Gastroesophageal sphincter (tissue), 3 donors: ENCODE results near the gene FOXO1.

ENCODE experiments used
- EP300 ChIP-seq: sonication (generic); formaldehyde crosslinking; IDR thresholded peaks from one replicate; pipeline ENCODE4 v1.6.1; 2017; ENCODE audit warnings: antibody characterized with exemption, mild to moderate bottlenecking
- POLR2A ChIP-seq, 2 donors: fragments of 450-650 bp; IDR thresholded peaks; one replicate each; pipeline ENCODE4 v1.6.1; 2017; ENCODE audit warnings: antibody characterized with exemption in 2 of 2, mild to moderate bottlenecking in 2 of 2, moderate library complexity in 1 of 2
- POLR2AphosphoS5 ChIP-seq: sonication (generic); formaldehyde crosslinking; IDR thresholded peaks from one replicate; pipeline ENCODE4 v1.6.1; 2017; ENCODE audit warnings: antibody characterized with exemption
- TF ChIP-seq, protein P1 (sequence below), 4 experiments: fragments of 200-600 bp in 2 of 4; fragments of 450-650 bp in 2 of 4; sonication (generic) in 1 of 4; IDR thresholded peaks; one replicate each; pipeline ENCODE4 v1.5.1; 2017 to 2019; ENCODE audit warnings: antibody characterized with exemption in 4 of 4, mild to moderate bottlenecking in 2 of 4, moderate library complexity in 2 of 4

DNA sequence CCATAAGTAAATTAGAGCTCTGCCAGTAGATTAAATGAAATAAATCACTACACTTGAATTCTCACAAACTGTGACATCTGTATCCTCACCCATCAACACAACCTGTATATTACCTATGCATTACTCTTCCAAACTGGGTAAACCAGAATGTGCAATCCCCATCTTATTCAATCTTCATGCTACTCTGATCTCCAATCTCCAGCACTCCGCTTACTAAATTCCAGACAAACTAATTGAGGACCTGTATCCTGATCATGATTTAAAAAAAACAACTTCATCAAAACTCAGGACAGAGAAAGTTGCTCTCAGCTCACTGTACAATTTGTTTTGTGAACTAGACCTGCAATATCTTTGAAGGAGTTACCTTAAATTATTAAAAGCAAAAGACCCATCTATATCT is 74.4 kb downstream of the FOXO1 start:
- TF ChIP-seq POLR2A (IDR thresholded peaks at IDR 0.05) = no peak
- TF ChIP-seq, protein P1, sequence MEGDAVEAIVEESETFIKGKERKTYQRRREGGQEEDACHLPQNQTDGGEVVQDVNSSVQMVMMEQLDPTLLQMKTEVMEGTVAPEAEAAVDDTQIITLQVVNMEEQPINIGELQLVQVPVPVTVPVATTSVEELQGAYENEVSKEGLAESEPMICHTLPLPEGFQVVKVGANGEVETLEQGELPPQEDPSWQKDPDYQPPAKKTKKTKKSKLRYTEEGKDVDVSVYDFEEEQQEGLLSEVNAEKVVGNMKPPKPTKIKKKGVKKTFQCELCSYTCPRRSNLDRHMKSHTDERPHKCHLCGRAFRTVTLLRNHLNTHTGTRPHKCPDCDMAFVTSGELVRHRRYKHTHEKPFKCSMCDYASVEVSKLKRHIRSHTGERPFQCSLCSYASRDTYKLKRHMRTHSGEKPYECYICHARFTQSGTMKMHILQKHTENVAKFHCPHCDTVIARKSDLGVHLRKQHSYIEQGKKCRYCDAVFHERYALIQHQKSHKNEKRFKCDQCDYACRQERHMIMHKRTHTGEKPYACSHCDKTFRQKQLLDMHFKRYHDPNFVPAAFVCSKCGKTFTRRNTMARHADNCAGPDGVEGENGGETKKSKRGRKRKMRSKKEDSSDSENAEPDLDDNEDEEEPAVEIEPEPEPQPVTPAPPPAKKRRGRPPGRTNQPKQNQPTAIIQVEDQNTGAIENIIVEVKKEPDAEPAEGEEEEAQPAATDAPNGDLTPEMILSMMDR (IDR thresholded peaks at IDR 0.05) = no peak
- no peak for TF ChIP-seq POLR2AphosphoS5
- no peak for TF ChIP-seq EP300
